Subcutaneous adipose tissue (tissue), 4 donors: ENCODE results near the gene CCDC159. TPM values are rescaled to one million over a fixed set of nuclear protein-coding genes. Genes with fewer than 3 reads are reported as not detected.

Source experiments
- CTCF ChIP-seq: fragments of 450-650 bp; IDR thresholded peaks from one replicate; pipeline ENCODE4 v1.5.1; 2016; ENCODE audit warnings: low read depth, mild to moderate bottlenecking, control low read depth, antibody characterized with exemption, moderate library complexity
- total RNA-seq, 4 donors: library from RNA; depleted of rRNA; stranded (reverse); fragments of >200 nt; gene quantifications; one replicate each; pipeline ENCODE4 v1.1.0, GENCODE V29; 2016

Gene CCDC159
- total RNA-seq, result 10 to 100 TPM in 3 of 4 donors, 1 to 10 TPM in 1; 4.6 to 33.2 (median 15.7) TPM

- no peak for TF ChIP-seq CTCF
Measured at GRCh38 chr19:11346104-11346940, at the start of gene CCDC159, which contains the start of gene TMEM205. TSS of gene CCDC159 (plus strand) at chr19:11346519. CDS start at chr19:11346607, 88 bp downstream. TSS of gene TMEM205 (minus strand) at chr19:11346268. CDS start at chr19:11345619, 649 bp downstream.

DNA sequence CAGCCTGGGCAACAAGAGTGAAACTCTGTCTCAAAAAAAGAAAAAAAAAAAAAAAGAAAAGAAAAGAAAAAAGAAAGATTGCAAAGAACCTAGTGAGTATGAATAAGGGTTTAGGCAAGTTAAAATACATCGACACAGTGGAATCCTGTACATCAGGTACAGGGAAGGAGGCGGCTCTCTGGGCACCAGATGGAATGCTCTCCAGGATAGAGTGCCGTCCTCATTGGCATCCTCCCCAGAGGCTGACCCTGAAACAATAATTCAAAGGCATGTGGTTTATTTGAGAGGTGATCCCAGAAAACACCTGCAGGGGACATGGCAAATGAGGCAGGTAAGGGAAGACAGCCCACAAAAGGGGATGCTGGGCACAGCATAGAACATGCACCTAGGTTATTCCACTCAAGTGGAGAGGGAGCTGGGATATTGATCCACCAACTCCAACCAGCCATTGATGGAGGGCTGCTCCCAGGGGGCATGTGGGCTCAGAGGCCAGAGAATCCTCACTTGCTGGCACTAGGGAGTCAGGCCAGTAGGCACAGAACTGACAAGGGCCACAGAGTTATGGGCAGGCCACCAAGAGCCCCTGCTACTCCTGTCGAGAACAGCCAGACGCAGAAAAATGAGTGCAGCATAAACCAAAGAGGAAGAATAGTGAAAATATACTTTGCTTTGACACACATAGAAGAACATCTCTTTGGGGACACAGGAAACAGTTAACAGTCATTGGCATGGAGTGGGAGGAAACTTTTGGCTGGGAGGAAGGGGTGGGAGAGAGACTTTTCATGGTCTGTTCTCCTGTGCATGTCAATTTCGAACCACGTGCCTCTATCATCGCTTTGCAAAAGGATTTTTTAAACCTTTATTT, 46.1 kb upstream of the CCDC159 start:
- TF ChIP-seq CTCF, result no peak

DNA sequence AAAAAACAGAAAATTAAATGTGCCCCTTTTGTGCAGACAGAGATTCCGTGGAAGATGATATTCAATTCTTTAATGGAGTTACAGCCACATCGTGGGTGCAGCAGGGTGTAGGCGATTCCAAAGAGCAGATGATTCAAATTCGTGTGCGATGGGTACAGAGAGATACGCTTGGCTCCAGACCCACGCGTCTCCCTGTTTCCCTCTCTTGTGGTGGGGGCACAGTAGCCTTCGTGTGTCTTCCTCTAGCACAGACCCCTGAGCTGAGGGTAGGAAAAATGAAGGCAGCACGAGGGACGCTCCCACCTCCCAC, 45.6 kb upstream of the CCDC159 start:
- no peak for TF ChIP-seq CTCF

GRCh38 chr19:11304936-11305335, 41.4 kb upstream of the CCDC159 start:
- TF ChIP-seq CTCF, result no peak

- TF ChIP-seq CTCF, result no peak
Measured at GRCh38 chr19:11306337-11306736, 40.0 kb upstream of the CCDC159 start.

DNA sequence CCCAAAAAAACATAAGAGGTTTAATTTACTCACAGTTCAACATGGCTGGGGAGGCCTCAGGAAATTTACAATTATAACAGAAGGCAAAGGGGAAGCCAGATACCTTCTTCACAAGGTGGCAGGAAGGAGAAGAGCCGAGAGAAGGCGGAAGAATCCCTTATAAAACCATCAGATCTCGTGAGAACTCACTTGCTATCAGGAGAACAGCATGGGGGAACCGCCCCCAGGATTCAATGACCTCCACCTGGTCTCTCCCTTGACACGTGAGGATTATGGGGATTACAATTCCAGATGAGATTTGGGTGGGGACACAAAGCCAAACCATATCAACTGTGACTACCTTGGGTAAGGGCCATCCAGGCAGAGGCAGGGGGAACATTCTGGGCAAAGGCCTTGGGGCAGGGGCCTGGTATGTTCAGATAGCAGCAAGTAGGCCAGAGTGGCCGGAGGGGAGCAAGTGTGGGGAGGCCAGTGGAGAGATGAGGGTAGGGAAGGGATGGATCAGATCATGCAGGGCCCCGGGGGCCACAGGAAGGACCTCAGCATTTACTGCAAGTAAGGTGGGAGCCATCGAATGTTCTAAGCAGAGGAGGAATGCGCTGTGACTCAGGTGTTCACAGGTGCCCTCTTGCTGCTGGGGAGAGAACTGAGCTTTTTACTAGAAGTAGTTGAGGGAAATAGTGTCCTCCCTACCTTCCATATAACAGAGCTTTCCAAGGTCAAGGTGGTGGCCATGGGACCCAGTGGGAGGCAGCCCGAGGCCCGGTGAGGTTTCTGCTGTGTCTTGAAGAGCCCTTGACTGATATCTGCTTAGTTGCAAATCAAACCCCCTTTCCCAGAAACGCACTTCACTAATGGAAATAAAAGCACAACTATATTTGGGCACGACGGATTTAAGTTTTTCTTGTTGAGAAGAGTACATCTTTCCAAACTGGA, 24.9 kb upstream of the CCDC159 start:
- no peak for TF ChIP-seq CTCF
